HG03469 (cell line): ENCODE data around the gene ZNF474.

Source experiments
- ATAC-seq: cut with Tn5 transposase; IDR thresholded peaks from one replicate; pipeline ENCODE4 v1.9.1; 2021; ENCODE audit warnings: mild to moderate bottlenecking, moderate library complexity, moderate number of reproducible peaks; ENCODE audit not compliant: unreplicated experiment

ZNF474 gene

GRCh38 chr5:122180146-122180712, 50.9 kb downstream of the ZNF474 start:
- no peak for ATAC-seq

- ATAC-seq = no peak
Observed at GRCh38 chr5:122180863-122181548, 51.7 kb downstream of the ZNF474 start.

- no peak for ATAC-seq
Observed at GRCh38 chr5:122181863-122182262, 52.5 kb downstream of the ZNF474 start.

- ATAC-seq = no peak
Observed at GRCh38 chr5:122182491-122182921, 53.2 kb downstream of the ZNF474 start.

GRCh38 chr5:122183098-122183787, 53.9 kb downstream of the ZNF474 start:
- ATAC-seq = no peak

- no peak for ATAC-seq
Observed at GRCh38 chr5:122183788-122184170, 54.4 kb downstream of the ZNF474 start.

GRCh38 chr5:122184676-122185255, 55.4 kb downstream of the ZNF474 start:
- no peak for ATAC-seq

GRCh38 chr5:122187426-122187825, 58.1 kb downstream of the ZNF474 start:
- ATAC-seq = no peak

- no peak for ATAC-seq
Observed at GRCh38 chr5:122190156-122190555, 60.8 kb downstream of the ZNF474 start.

- peak; percentile 71 for ATAC-seq
Observed at GRCh38 chr5:122192497-122193496, 63.5 kb downstream of the ZNF474 start.

GRCh38 chr5:122195802-122196394, 66.6 kb downstream of the ZNF474 start:
- ATAC-seq = peak; percentile 41

- no peak for ATAC-seq
Observed at GRCh38 chr5:122199146-122199545, 69.8 kb downstream of the ZNF474 start.

- no peak for ATAC-seq
Observed at GRCh38 chr5:122200450-122200849, 71.1 kb downstream of the ZNF474 start.

- ATAC-seq = no peak
Observed at GRCh38 chr5:122200865-122201264, 71.5 kb downstream of the ZNF474 start.

- ATAC-seq = no peak
Observed at GRCh38 chr5:122201365-122201764, 72.0 kb downstream of the ZNF474 start.

- no peak for ATAC-seq
Observed at GRCh38 chr5:122202952-122203351, 73.6 kb downstream of the ZNF474 start.
